Superior temporal gyrus (tissue), 1 donor: ENCODE measurements around the gene B4GAT1.
"Not testable (repeated sequence)": the region's sequence is repeated elsewhere in the genome, so short reads cannot be mapped to it uniquely, and the experiment has no call there.

Experiments used
- DNase-seq: peaks from one replicate; pipeline ENCODE4 v3.0.0-alpha.2; 2016; ENCODE audit errors: extremely low spot score

Gene B4GAT1

GRCh38 chr11:66322732-66323427 is 24.5 kb downstream of the B4GAT1 start:
- DNase-seq, result no peak

GRCh38 chr11:66321606-66322005 is 25.8 kb downstream of the B4GAT1 start:
- no peak for DNase-seq

GRCh38 chr11:66320748-66321147 is 26.7 kb downstream of the B4GAT1 start:
- not testable (repeated sequence) for DNase-seq

GRCh38 chr11:66320289-66320688 is 27.1 kb downstream of the B4GAT1 start:
- DNase-seq, result not testable (repeated sequence)

GRCh38 chr11:66318600-66318970 is 28.8 kb downstream of the B4GAT1 start:
- DNase-seq, result no peak

- DNase-seq, result no peak
Measured at GRCh38 chr11:66317723-66318599, 29.5 kb downstream of the B4GAT1 start.

GRCh38 chr11:66317322-66317722 is 30.1 kb downstream of the B4GAT1 start:
- no peak for DNase-seq

GRCh38 chr11:66316849-66317251 is 30.6 kb downstream of the B4GAT1 start, which contains the start of gene CD248:
TSS of gene CD248 (minus strand) at chr11:66317044. CDS start at chr11:66317027, 17 bp downstream.
- no peak for DNase-seq

- DNase-seq, result no peak
Measured at GRCh38 chr11:66315921-66316811, 31.3 kb downstream of the B4GAT1 start.

- DNase-seq, result no peak
Measured at GRCh38 chr11:66315498-66315885, 31.9 kb downstream of the B4GAT1 start.

GRCh38 chr11:66314561-66315497 is 32.6 kb downstream of the B4GAT1 start:
- DNase-seq, result no peak

GRCh38 chr11:66314186-66314501 is 33.3 kb downstream of the B4GAT1 start:
- DNase-seq, result no peak

GRCh38 chr11:66313321-66314185 is 33.9 kb downstream of the B4GAT1 start:
- DNase-seq, result no peak

- peak; percentile 81 for DNase-seq
Measured at GRCh38 chr11:66312549-66313320, 34.7 kb downstream of the B4GAT1 start.

GRCh38 chr11:66311965-66312548 is 35.4 kb downstream of the B4GAT1 start:
- peak; percentile 85 for DNase-seq

GRCh38 chr11:66311470-66311964 is 35.9 kb downstream of the B4GAT1 start:
- DNase-seq, result no peak

- DNase-seq, result not testable (repeated sequence)
Measured at GRCh38 chr11:66310803-66311440, 36.5 kb downstream of the B4GAT1 start.

- no peak for DNase-seq
Measured at GRCh38 chr11:66310324-66310723, 37.1 kb downstream of the B4GAT1 start.
